Brain microvascular endothelial cell (primary cell): ENCODE data around the gene SLC8A2.

Experiments
- DNase-seq: peaks from one replicate; pipeline ENCODE4 v3.0.0-alpha.2; 2020
- H3K27ac ChIP-seq: fragments of 250-450 bp; sonication (Bioruptor Pico); 2 replicates; pipeline ENCODE4 v1.5.1; 2020; ENCODE audit warnings: mild to moderate bottlenecking, moderate library complexity
- H3K27me3 ChIP-seq: fragments of 250-450 bp; sonication (Bioruptor Pico); replicated peaks from 2 replicates; pipeline ENCODE4 v1.5.1; 2020; ENCODE audit warnings: mild to moderate bottlenecking
- H3K36me3 ChIP-seq: fragments of 250-450 bp; sonication (Bioruptor Pico); replicated peaks from 2 replicates; pipeline ENCODE4 v1.5.1; 2020; ENCODE audit warnings: mild to moderate bottlenecking
- H3K4me3 ChIP-seq: 2 replicates; pipeline ENCODE4 v1.5.1; 2011; ENCODE audit warnings: low read depth, mild to moderate bottlenecking, control low read depth, low read length, moderate library complexity
- CTCF ChIP-seq: IDR thresholded peaks from 2 replicates; pipeline ENCODE4 v1.5.1; 2011; ENCODE audit warnings: low read depth, mild to moderate bottlenecking, moderate library complexity, low read length, control low read depth, inconsistent platforms; ENCODE audit errors: missing control alignments
- in situ Hi-C: cut with HindIII; loops from 2 replicates; pipeline ENCODE4 v1.10.0; 2017; ENCODE audit warnings: low sequenced_read_pairs, low pct_ligation_motif_present

The SLC8A2 gene

DNA sequence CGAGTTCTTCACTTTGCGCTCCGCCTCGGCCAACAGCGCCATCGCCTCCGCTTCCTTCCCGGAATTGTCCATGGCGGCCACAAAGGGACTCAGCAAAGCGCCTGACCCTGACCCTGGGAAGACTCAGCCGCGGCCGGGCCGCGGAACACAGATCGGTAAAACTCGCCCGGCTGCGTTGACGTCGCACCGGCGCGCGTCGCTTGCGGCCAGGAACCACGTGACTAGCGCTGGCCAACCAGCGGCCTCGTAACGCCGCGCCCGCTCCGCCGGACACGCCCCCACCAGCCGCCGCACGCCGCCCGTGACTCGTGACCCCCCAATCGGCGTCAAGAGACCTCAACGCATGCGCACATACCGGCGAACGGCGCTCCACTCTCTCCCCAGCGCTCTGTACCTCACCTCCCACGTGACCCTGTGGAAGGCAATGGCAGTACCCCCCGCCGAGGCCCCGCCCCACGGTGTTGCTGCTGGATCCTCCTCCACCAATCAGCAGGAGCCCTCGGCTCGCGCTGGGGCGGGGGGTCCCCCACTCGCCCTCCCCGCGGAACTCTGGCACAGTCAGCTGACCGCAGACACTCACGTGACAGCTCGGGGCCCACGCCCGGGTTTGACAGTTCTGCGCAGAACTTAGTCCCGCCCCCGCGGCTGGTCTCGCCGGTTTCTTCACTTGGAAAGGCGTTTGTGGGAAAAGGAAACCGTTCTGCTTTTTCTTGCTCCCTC, 43.3 kb upstream of the SLC8A2 start, which contains the start of gene NAPA:
TSS of gene NAPA (minus strand) at position 195 of the 720 bp plus-strand sequence. CDS start at position 72, 123 bp downstream.
- no peak for TF ChIP-seq CTCF
- H3K4me3 ChIP-seq, result peak within 1 kb of the TSS; percentile 100
- no peaks in the 10 kb centered on the region for H3K27me3 ChIP-seq
- in situ Hi-C loops, result no loop called here
- peak within 1 kb of the TSS; percentile 91 for H3K27ac ChIP-seq
- peaks cover 3% of the 10 kb centered on the region for H3K36me3 ChIP-seq
- peak; percentile 100 for DNase-seq

GRCh38 chr19:47514151-47514868, 42.6 kb upstream of the SLC8A2 start:
- no peak for DNase-seq
- Histone ChIP-seq H3K36me3 (peaks cover 3% of the 10 kb centered on the region), H3K27me3 (no peaks in the 10 kb centered on the region), H3K27ac (peak overlapping the region; percentile 91), H3K4me3 (peak overlapping the region; percentile 100)
- no peak for TF ChIP-seq CTCF
- in situ Hi-C loops, result no loop called here

DNA sequence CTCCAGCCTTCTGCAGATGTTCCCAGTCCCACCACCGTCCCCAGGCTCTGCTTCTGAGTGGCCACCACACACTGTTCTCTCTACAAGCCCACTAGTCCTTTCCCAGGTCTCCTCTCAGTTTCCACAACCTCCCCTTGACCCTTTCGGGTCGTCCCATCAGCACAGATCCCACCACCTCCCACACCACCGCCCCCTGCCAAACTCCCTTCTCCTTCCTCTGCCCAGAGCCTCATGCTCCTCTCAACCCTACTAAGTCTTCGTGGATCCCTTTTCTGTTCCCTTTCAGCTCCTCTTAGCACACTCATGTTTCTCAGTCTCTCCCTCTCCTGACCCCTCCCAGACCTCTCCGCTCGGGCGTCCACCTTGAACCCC, 41.2 kb upstream of the SLC8A2 start:
- peaks cover 3% of the 10 kb centered on the region for H3K36me3 ChIP-seq
- H3K27ac ChIP-seq, result no peak overlapping the region
- in situ Hi-C loops, result no loop called here
- no peaks in the 10 kb centered on the region for H3K27me3 ChIP-seq
- H3K4me3 ChIP-seq, result no peak overlapping the region
- no peak for DNase-seq
- no peak for TF ChIP-seq CTCF

DNA sequence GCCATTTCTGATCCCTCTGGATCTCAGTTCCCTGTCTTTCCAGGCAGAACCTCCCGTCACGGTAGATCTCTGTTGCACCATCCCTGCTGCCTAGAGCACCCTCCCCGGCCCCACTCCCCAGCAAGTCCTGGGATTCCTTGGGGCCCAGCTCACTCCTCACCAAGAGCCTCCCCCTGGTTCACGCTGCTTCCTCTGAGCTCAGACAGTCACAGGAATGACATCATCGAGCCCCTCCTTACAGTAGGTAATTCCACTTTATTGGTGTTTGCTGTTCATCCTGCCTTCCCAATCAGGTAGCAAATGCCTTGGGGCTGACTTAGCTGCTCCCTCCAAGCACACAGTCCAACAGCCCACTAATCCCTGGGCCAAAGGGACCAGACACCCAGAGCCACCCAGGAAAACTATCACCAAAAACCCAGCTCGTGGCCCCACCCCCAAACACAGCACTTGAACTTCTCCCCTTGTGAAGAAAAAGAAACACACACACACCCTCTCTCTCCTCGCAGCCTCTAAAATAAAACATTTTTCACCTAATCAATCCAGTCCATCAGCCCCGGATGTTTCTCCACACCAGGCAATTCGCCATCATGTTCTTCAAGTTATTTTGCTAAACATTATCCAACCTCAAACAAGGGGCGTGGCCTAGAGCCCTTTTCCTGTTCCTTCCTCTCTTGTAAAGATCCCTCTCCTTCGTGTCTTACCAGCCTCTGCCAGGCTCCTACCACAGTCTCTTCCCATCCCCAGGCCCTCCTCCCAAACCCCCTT, 40.7 kb upstream of the SLC8A2 start:
- DNase-seq, result no peak
- H3K36me3 ChIP-seq, result peaks cover 3% of the 10 kb centered on the region
- in situ Hi-C loops, result no loop called here
- H3K27me3 ChIP-seq, result no peaks in the 10 kb centered on the region
- no peak overlapping the region for H3K27ac ChIP-seq
- TF ChIP-seq CTCF, result no peak
- H3K4me3 ChIP-seq, result no peak overlapping the region

GRCh38 chr19:47511681-47512080, 40.0 kb upstream of the SLC8A2 start:
- Histone ChIP-seq H3K27ac (no peak overlapping the region), H3K36me3 (peaks cover 3% of the 10 kb centered on the region), H3K4me3 (no peak overlapping the region), H3K27me3 (no peaks in the 10 kb centered on the region)
- no peak for TF ChIP-seq CTCF
- in situ Hi-C loops, result no loop called here
- no peak for DNase-seq
